CD4-positive, alpha-beta T cell (primary cell): ENCODE data around the gene ARID1A. TPM values are rescaled to one million over a fixed set of nuclear protein-coding genes. Genes with fewer than 3 reads are reported as not detected.

ENCODE experiments used
- ATAC-seq: fragments of 200-7000 bp; cut with Tn5 transposase; one replicate; pipeline ENCODE4 v1.10.0; 2022; ENCODE audit warnings: mild to moderate bottlenecking; ENCODE audit not compliant: poor library complexity
- CTCF ChIA-PET: fragments of 350-600 bp; sonication (Branson Sonifier 250); formaldehyde crosslinking; loops from one replicate; lab custom pipeline; 2021; ENCODE audit warnings: antibody characterized with exemption, inconsistent platforms; lab: Charles Lee
- POLR2A ChIA-PET: fragments of 350-600 bp; sonication (Branson Sonifier 250); formaldehyde crosslinking; loops from one replicate; lab custom pipeline; 2021; ENCODE audit warnings: antibody characterized with exemption, inconsistent platforms; lab: Charles Lee
- DNase-seq, 14 experiments: peaks; one replicate each; pipeline ENCODE4 v3.0.0-alpha.2; 2013 to 2020; ENCODE audit warnings: mixed read lengths in 2 of 14
- H3K27ac ChIP-seq, 2 donors: one replicate each; pipeline versions ENCODE4 v1.5.1 to v1.7.0; 2013; ENCODE audit warnings: low read length in 2 of 2, low read depth in 1 of 2, mild to moderate bottlenecking in 1 of 2
- H3K27me3 ChIP-seq, 2 experiments: 1 replicate in 1 of 2; 2 replicates in 1 of 2; pipeline versions ENCODE4 v1.6.1 to v1.7.0; 2013; ENCODE audit warnings: low read length in 2 of 2, control low read depth in 1 of 2, mild to moderate bottlenecking in 1 of 2, moderate library complexity in 1 of 2; ENCODE audit not compliant: insufficient read depth in 2 of 2, control insufficient read depth in 1 of 2
- H3K36me3 ChIP-seq: one replicate; pipeline ENCODE4 v1.6.1; 2013; ENCODE audit warnings: low read length, control low read depth; ENCODE audit not compliant: insufficient read depth
- H3K4me1 ChIP-seq: one replicate; pipeline ENCODE4 v1.6.1; 2013; ENCODE audit warnings: low read length, control low read depth; ENCODE audit not compliant: insufficient read depth
- H3K4me3 ChIP-seq: one replicate; pipeline ENCODE4 v1.5.1; 2013; ENCODE audit warnings: mild to moderate bottlenecking, low read length, moderate library complexity
- H3K9me3 ChIP-seq, 2 experiments: 1 replicate in 1 of 2; 2 replicates in 1 of 2; pipeline versions ENCODE4 v1.6.1 to v1.7.0; 2013; ENCODE audit warnings: low read length in 2 of 2, mild to moderate bottlenecking in 2 of 2, control low read depth in 1 of 2, moderate library complexity in 1 of 2; ENCODE audit not compliant: control insufficient read depth in 1 of 2, insufficient read depth in 1 of 2
- H3K27ac Mint-ChIP-seq: one replicate; pipeline ENCODE4 v1.8.0; 2020; ENCODE audit warnings: mixed read lengths
- H3K27me3 Mint-ChIP-seq: one replicate; pipeline ENCODE4 v1.8.0; 2021; ENCODE audit warnings: mixed read lengths
- H3K36me3 Mint-ChIP-seq: one replicate; pipeline ENCODE4 v1.8.0; 2021; ENCODE audit warnings: low read depth, mixed read lengths
- H3K4me1 Mint-ChIP-seq: one replicate; pipeline ENCODE4 v1.8.0; 2021; ENCODE audit warnings: low read depth, mixed read lengths
- H3K4me3 Mint-ChIP-seq: one replicate; pipeline ENCODE4 v1.8.0; 2020; ENCODE audit warnings: mild to moderate bottlenecking, mixed read lengths
- H3K9me3 Mint-ChIP-seq: one replicate; pipeline ENCODE4 v1.8.0; 2020; ENCODE audit warnings: mixed read lengths
- intact Hi-C, 2 experiments: fragments of 100-400 bp; cut with DNase I in 1 of 2; cut with micrococcal nuclease in 1 of 2; formaldehyde crosslinking; loops; one replicate each; pipeline versions ENCODE4 v1.15.1 to v1.9.0; 2023 to 2025; cut with DNase I, micrococcal nuclease
- total RNA-seq, 174 experiments: library from RNA in 2 of 174; stranded (reverse) in 2 of 174; gene quantifications; one replicate each; pipeline ENCODE4 v1.2.3 and lab custom pipeline; 2021 to 2026
- TF ChIP-seq, protein P1 (sequence below): fragments of 200-600 bp; IDR thresholded peaks from one replicate; pipeline ENCODE4 v1.8.0; 2022; ENCODE audit warnings: antibody characterized with exemption, mild to moderate bottlenecking

The ARID1A gene
- total RNA-seq, 2 experiments from 2014 or later: 102 to 103 TPM

DNA sequence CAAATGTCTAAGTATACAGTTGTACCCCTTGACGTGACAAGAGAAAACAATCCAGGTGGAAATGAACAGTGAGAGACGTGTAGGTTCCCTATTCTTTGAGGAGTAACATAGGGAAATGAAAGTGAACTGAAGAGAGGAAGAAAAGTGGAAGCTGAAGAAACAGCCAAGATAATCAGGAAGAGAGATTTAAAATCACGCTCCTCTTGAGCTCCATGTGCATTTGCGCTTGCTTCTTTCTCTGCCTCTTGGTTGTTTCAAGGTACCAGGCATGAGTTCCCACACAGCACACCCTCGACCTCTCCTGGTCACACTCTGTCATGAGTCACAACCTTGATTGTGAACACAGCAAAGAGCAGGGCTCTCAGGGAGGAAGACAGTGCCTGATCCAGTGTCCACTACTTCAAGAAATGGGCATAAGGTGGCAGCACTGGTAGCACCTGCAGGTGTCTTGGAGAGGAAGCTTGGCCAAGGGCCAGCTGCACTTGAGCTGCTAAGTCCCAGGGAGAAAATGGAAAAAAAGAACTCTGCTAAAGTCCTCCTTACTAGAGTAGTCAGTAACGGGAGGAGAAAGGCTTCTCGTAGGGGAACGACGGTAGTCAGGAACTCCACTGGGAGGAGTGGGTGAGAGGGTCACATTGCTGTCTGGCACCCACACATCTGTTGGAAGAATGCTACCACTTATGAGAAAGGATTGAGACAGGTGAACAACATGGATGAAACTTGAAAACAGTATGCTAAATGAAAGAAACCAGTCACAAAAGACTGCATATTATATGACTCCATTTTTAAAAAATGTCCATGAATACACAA, 18.3 kb upstream of the ARID1A start:
- H3K36me3 ChIP-seq: no peaks in the 10 kb centered on the region
- H3K4me1 Mint-ChIP-seq: peaks cover 19% of the 10 kb centered on the region
- no peaks in the 10 kb centered on the region for H3K9me3 ChIP-seq
- no peaks in the 10 kb centered on the region for H3K36me3 Mint-ChIP-seq
- peaks cover 13% of the 10 kb centered on the region for H3K4me1 ChIP-seq
- ChIA-PET CTCF (interaction anchor here (0.6 to 2.4 kb wide), 20 partner anchors 11 to 201 kb away, joined by 3 to 55 read pairs (median 4); no protein-coding TSS in a partner anchor), POLR2A (interaction anchor here (0.6 to 1.6 kb wide), 5 partner anchors 11 to 111 kb away, joined by 3 to 21 read pairs (median 10); partner anchors contain the start of gene PIGV)
- H3K27ac Mint-ChIP-seq: no peak overlapping the region
- H3K27ac ChIP-seq: no peak overlapping the region
- no peak overlapping the region for H3K4me3 ChIP-seq
- TF ChIP-seq, protein P1, sequence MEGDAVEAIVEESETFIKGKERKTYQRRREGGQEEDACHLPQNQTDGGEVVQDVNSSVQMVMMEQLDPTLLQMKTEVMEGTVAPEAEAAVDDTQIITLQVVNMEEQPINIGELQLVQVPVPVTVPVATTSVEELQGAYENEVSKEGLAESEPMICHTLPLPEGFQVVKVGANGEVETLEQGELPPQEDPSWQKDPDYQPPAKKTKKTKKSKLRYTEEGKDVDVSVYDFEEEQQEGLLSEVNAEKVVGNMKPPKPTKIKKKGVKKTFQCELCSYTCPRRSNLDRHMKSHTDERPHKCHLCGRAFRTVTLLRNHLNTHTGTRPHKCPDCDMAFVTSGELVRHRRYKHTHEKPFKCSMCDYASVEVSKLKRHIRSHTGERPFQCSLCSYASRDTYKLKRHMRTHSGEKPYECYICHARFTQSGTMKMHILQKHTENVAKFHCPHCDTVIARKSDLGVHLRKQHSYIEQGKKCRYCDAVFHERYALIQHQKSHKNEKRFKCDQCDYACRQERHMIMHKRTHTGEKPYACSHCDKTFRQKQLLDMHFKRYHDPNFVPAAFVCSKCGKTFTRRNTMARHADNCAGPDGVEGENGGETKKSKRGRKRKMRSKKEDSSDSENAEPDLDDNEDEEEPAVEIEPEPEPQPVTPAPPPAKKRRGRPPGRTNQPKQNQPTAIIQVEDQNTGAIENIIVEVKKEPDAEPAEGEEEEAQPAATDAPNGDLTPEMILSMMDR: peak; percentile 53
- ATAC-seq: peak; percentile 94
- intact Hi-C loops: loop anchor here (1.0 to 2.0 kb wide), 3 partner anchors 15 to 112 kb away; no protein-coding TSS in a partner anchor
- peak in 13 of 14 experiments; percentile 28 to 87 (median 50) for DNase-seq
- H3K27me3 Mint-ChIP-seq: no peaks in the 10 kb centered on the region
- no peaks in the 10 kb centered on the region for H3K27me3 ChIP-seq
- H3K4me3 Mint-ChIP-seq: peak overlapping the region; percentile 42
- H3K9me3 Mint-ChIP-seq: no peaks in the 10 kb centered on the region

GRCh38 chr1:26684763-26685508, 10.9 kb upstream of the ARID1A start:
- H3K36me3 ChIP-seq: no peaks in the 10 kb centered on the region
- CTCF ChIA-PET: interaction anchor here (0.7 kb wide), 1 partner anchor 79 kb away, joined by 3 read pairs; no protein-coding TSS in a partner anchor
- H3K9me3 ChIP-seq: no peaks in the 10 kb centered on the region
- H3K4me3 ChIP-seq: no peak overlapping the region
- no peak overlapping the region for H3K27ac ChIP-seq
- Mint-ChIP-seq H3K36me3 (no peaks in the 10 kb centered on the region), H3K27ac (no peak overlapping the region), H3K27me3 (no peaks in the 10 kb centered on the region), H3K4me3 (no peak overlapping the region), H3K4me1 (peaks cover 9% of the 10 kb centered on the region), H3K9me3 (no peaks in the 10 kb centered on the region)
- intact Hi-C loops: no loop called here
- DNase-seq (no peak), ATAC-seq (no peak)
- TF ChIP-seq, protein P1: no peak
- peaks cover 7% of the 10 kb centered on the region for H3K4me1 ChIP-seq
- POLR2A ChIA-PET: interaction anchor here (0.6 to 4.6 kb wide), 2 partner anchors 8 to 83 kb away, joined by 3 to 34 read pairs; no protein-coding TSS in a partner anchor
- H3K27me3 ChIP-seq: no peaks in the 10 kb centered on the region

- Mint-ChIP-seq H3K27ac (no peak overlapping the region), H3K4me1 (peaks cover 17% of the 10 kb centered on the region), H3K36me3 (no peaks in the 10 kb centered on the region), H3K27me3 (no peaks in the 10 kb centered on the region), H3K4me3 (no peak overlapping the region), H3K9me3 (no peaks in the 10 kb centered on the region)
- ChIA-PET CTCF (no interaction called here), POLR2A (no interaction called here)
- ATAC-seq (no peak), DNase-seq (no peak)
- no peaks in the 10 kb centered on the region for H3K9me3 ChIP-seq
- intact Hi-C loops: no loop called here
- H3K27ac ChIP-seq: no peak overlapping the region
- TF ChIP-seq, protein P1: no peak
- H3K27me3 ChIP-seq: no peaks in the 10 kb centered on the region
- peaks cover 7% of the 10 kb centered on the region for H3K4me1 ChIP-seq
- H3K4me3 ChIP-seq: no peak overlapping the region
- no peaks in the 10 kb centered on the region for H3K36me3 ChIP-seq
Measured at GRCh38 chr1:26686795-26687194, 9.0 kb upstream of the ARID1A start.
